Cardiac muscle cell (in vitro differentiated cells and primary cell): ENCODE data around the gene VWA3B. TPM values are rescaled to one million over a fixed set of nuclear protein-coding genes. Genes with fewer than 3 reads are reported as not detected.

Experiments used
- DNase-seq, 2 donors: peaks; one replicate each; pipeline versions ENCODE4 v3.0.0 to v3.0.0-alpha.2; 2010 to 2017; ENCODE audit warnings: low read depth in 1 of 2, low spot score in 1 of 2
- H3K27ac ChIP-seq: fragments of 200-600 bp; sonication (generic); 2 replicates; pipeline ENCODE4 v1.5.1; 2016
- H3K27me3 ChIP-seq: fragments of 200-600 bp; sonication (generic); 2 replicates; pipeline ENCODE4 v1.6.0; 2016; ENCODE audit warnings: control low read depth
- H3K36me3 ChIP-seq: fragments of 200-600 bp; sonication (generic); 2 replicates; pipeline ENCODE4 v1.5.1; 2016; ENCODE audit warnings: control low read depth
- H3K4me1 ChIP-seq: fragments of 200-600 bp; sonication (generic); 2 replicates; pipeline ENCODE4 v1.8.1; 2017; ENCODE audit warnings: low read depth, mild to moderate bottlenecking, mixed run types
- H3K4me3 ChIP-seq: fragments of 200-600 bp; sonication (generic); 2 replicates; pipeline ENCODE4 v1.5.1; 2016; ENCODE audit warnings: mild to moderate bottlenecking
- H3K9me3 ChIP-seq: fragments of 200-600 bp; sonication (generic); 2 replicates; pipeline ENCODE4 v1.5.1; 2017; ENCODE audit warnings: low read depth, mild to moderate bottlenecking, control low read depth
- CTCF ChIP-seq: IDR thresholded peaks from 2 replicates; pipeline ENCODE4 v1.5.1; 2012; ENCODE audit warnings: low read depth, mild to moderate bottlenecking, low read length
- polyA plus RNA-seq: library from polyadenylated mRNA; unstranded; fragments of >200 nt; fragmentation: Nextera tagmentation; extraction: Ambion mirVana; gene quantifications from 2 replicates; pipeline ENCODE4 v1.2.1, GENCODE V29; 2016
- total RNA-seq: library from RNA; depleted of rRNA; stranded (reverse); fragments of >200 nt; gene quantifications from 2 replicates; pipeline ENCODE4 v1.2.3, GENCODE V29; 2016

The VWA3B gene
- total and polyA plus RNA-seq, 2 experiments from 2014 or later = 0.09 TPM; not detected in 1

- no peak for DNase-seq
- Histone ChIP-seq H3K27ac (no peak overlapping the region), H3K27me3 (no peaks in the 10 kb centered on the region), H3K4me1 (no peaks in the 10 kb centered on the region), H3K36me3 (no peaks in the 10 kb centered on the region), H3K4me3 (no peak overlapping the region), H3K9me3 (no peaks in the 10 kb centered on the region)
- no peak for TF ChIP-seq CTCF
Measured at GRCh38 chr2:98240786-98241398, 153.9 kb downstream of the VWA3B start.

GRCh38 chr2:98241592-98241991 lies 154.6 kb downstream of the VWA3B start:
- no peak for DNase-seq
- Histone ChIP-seq H3K27me3 (no peaks in the 10 kb centered on the region), H3K9me3 (no peaks in the 10 kb centered on the region), H3K4me1 (no peaks in the 10 kb centered on the region), H3K27ac (no peak overlapping the region), H3K36me3 (no peaks in the 10 kb centered on the region), H3K4me3 (no peak overlapping the region)
- TF ChIP-seq CTCF = no peak

DNA sequence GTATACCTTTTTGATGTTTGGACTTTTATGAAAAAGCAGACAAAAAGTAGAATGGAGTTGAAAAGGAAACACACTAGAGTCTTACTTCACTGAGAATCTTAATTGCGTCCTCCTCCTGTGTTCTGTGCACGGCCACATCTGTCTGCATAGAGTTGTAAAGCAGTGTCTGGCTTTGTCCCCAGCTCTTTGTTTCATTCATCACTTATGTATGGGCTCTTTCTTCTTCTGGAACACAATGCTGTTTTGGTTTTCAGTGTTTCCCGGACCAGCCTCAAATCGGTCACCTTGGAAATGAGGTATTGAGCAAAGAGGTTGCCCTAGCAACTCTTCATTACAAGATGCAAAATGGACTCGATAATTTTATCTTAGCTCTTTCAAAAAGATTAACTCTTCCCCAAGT lies 155.0 kb downstream of the VWA3B start:
- H3K27me3 ChIP-seq = no peaks in the 10 kb centered on the region
- no peak for DNase-seq
- no peak for TF ChIP-seq CTCF
- no peak overlapping the region for H3K4me3 ChIP-seq
- no peaks in the 10 kb centered on the region for H3K9me3 ChIP-seq
- no peak overlapping the region for H3K27ac ChIP-seq
- H3K36me3 ChIP-seq = no peaks in the 10 kb centered on the region
- no peaks in the 10 kb centered on the region for H3K4me1 ChIP-seq

DNA sequence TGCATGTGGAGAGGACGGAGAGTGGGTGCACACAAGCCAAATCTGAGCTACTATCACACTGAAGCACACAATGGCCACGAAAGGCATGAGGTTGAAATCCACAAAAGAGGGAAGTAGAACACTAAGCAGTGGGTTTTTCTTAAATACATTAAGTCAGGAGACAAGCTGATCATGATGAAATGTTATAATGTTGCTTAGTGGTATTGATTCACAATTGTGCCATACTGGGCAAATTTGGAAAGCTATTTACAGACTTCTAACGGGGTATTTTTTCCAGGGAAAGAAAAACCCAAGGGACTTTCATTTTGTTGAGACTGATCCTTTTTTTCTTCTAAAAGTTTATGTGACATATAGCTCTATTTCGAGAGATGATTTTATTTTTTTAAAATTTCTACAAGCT lies 158.5 kb downstream of the VWA3B start:
- Histone ChIP-seq H3K36me3 (no peaks in the 10 kb centered on the region), H3K27me3 (no peaks in the 10 kb centered on the region), H3K4me1 (no peaks in the 10 kb centered on the region), H3K4me3 (no peak overlapping the region), H3K27ac (no peak overlapping the region), H3K9me3 (no peaks in the 10 kb centered on the region)
- DNase-seq = no peak
- TF ChIP-seq CTCF = no peak

DNA sequence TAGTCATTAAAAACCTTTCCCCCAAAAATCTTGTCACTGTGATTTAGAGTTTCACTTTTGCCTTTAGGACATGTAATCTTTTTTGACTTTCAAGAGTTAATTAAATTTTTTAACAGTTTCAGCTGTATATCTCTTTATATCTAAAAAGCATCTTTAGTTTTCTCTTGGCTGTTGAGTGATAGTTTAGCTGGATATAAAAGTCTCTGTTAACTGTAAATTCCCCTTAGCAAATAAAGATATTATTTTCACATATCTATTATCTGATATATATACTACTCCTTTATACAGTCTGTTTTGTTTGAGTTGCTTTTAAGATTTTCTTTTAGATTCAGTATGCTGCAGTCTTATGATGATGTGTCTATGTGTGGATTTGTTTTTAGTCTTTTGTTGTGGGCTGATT lies 160.4 kb downstream of the VWA3B start:
- TF ChIP-seq CTCF = no peak
- H3K4me3 ChIP-seq = no peak overlapping the region
- no peak for DNase-seq
- H3K9me3 ChIP-seq = no peaks in the 10 kb centered on the region
- no peaks in the 10 kb centered on the region for H3K27me3 ChIP-seq
- H3K36me3 ChIP-seq = no peaks in the 10 kb centered on the region
- no peak overlapping the region for H3K27ac ChIP-seq
- no peaks in the 10 kb centered on the region for H3K4me1 ChIP-seq
